NCI-H524 treated with DMSO at 0.1 percent for 48 hours (cell line): ENCODE data around the gene ZNF502.
"Not testable (repeated sequence)": the region's sequence is repeated elsewhere in the genome, so short reads cannot be mapped to it uniquely, and the experiment has no call there.

ENCODE experiments used
- DNase-seq: peaks from one replicate; lab custom pipeline; 2025; lab: John Stamatoyannopoulos, UW

The ZNF502 gene

GRCh38 chr3:44712455-44713075 lies at the start of gene ZNF502:
Gene ZNF502 (plus strand): TSS chr3:44712660. CDS start chr3:44720262, 7,602 bp downstream.
- peak; percentile 1 for DNase-seq

GRCh38 chr3:44665173-44665572 lies 47.3 kb upstream of the ZNF502 start:
- no peak for DNase-seq

GRCh38 chr3:44666346-44666745 lies 46.1 kb upstream of the ZNF502 start:
- no peak for DNase-seq

DNA sequence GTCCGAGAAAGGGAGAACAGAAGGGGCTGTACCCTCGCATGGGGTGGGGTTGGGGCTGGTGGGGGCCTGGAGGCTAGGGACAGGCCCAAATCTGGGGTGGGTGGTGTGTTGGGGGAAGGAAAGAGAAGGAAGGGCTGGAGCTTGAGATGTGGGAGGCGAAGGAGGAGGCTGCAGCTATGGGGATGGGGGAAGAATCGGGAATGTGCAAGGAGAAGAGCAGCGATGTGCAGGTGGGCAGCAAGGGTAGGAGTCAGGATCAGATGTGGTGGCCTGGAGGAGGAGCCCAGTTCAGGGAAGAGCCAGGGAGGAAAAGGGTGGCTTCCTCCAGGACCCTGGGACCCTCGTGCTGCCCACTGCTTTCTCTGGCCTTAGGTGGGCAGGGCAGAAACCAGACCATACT lies 42.7 kb upstream of the ZNF502 start:
- no peak for DNase-seq

- not testable (repeated sequence) for DNase-seq
Measured at GRCh38 chr3:44673466-44673865, 39.0 kb upstream of the ZNF502 start.

DNA sequence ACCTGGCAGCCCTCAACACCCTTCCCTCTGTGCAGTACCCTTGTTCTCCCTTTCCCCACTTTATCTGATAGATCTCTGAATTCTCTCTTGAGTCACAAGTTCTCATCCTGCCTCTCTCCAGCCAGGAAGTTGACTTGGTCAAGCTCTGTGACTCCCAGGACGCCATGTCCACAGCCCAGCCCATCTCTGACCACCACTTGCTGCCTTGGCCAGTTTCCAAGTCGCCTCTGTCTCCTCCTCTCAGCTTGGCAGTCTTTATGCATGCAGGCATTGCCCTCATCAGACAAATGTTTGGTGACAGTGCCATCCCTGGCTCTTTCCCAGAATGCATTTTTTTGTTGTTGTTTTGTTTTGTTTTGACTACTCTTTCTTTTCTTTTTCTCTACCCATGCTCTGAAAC lies 38.2 kb upstream of the ZNF502 start:
- no peak for DNase-seq

DNA sequence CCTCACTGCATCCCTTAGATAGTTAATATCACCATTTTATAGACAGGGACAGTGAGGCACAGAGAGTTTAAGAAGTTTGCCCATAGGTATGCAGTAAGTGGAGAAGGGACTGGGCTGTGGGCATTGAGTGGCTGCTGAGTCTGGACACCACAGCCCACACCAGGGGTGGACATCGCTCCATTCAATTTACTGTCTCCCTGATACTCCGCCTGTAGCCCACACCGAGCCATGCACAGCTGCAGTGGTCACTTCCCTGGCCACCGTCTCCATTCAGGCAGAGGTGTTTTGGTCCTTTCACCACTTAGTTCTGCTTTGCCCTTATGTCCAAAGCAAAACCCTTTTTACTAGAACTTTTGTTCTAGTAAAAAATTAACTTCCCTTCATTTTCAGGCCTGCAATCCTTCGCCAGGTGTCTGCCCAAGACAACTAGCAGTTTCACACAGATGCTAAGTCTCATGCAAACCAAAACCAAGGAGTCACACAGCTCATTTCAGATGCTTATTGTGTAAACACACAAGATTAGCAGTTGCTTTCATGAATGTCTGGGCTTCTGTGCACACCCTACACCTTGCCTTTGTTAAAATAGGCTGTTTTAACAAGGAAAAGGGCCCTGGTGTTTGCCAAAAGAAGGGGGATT lies 33.9 kb upstream of the ZNF502 start:
- DNase-seq: no peak

- no peak for DNase-seq
Measured at GRCh38 chr3:44680921-44681455, 31.5 kb upstream of the ZNF502 start.

DNA sequence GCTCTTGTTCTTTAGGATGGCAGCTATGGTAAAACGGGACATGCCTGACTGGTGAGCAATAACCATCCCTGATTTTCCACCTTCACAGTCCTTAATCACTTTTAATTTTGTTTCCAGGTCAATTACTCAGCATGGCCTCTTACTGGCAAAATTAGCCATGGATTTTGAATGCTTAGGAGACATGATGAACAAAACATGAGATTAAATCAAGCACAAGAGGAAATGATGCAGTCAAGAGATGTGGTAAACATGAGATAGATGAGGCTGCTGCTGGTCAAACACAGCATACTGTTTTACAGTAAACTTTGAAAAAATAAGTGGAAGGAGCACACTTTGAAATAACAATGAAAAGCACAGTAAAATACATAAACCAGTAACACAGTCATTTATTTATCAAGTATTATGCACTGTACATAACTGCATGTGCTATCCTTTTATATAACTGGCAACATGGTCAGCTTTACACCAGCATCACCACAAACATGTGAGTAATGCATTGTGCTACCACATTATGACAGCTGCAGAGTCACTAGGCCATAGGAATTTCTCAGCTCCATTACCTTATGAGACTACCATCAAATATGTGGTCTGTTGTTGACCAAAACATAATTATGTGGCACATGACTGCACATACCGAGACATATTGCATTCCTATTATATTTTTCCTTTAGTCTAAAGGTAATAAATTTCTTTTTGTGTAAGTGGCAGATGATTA lies 30.1 kb upstream of the ZNF502 start:
- DNase-seq: no peak

DNA sequence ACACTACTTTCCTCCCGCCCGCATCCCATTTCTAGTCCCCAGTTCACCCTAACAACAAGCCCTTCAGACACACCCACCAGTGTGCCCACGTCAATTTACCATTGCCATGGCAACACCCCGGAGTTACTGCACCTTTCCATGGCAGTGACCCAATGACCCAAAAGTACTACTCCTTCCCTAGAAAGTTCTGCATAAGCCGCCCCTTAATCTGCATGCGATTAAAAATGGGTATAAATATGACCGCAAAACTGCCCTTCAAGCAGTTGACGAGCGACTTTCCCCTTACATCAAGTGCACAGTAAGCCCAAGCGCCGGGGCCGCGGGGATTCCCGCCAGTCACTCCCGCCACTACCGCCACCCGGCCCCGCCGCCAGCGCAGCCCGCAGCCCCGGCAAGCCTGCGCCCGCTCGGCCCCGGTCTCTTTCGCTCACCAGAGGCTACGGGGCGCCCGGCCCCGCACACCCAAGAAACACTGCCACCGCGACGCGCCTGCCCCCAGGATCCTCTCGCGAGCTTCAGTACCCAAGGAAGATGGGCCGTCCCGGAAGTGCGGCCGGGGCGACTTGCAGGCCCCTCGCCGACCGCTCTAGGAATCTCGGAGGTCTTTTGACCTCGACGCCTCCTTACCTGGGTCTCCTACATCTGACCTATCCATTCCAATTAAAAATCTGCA lies 27.2 kb upstream of the ZNF502 start:
- peak; percentile 13 for DNase-seq

GRCh38 chr3:44687898-44688297 lies 24.6 kb upstream of the ZNF502 start:
- DNase-seq: no peak

- no peak for DNase-seq
Measured at GRCh38 chr3:44721231-44722102, 9.0 kb downstream of the ZNF502 start.

GRCh38 chr3:44722103-44722401 lies 9.6 kb downstream of the ZNF502 start:
- no peak for DNase-seq

- DNase-seq: peak; percentile 56
Measured at GRCh38 chr3:44729384-44729910, 17.0 kb downstream of the ZNF502 start, which contains the start of gene ZNF501. Gene ZNF501 (plus strand): TSS chr3:44729635. CDS start chr3:44734422, 4,787 bp downstream.

GRCh38 chr3:44734646-44735168 lies 22.2 kb downstream of the ZNF502 start:
- no peak for DNase-seq

DNA sequence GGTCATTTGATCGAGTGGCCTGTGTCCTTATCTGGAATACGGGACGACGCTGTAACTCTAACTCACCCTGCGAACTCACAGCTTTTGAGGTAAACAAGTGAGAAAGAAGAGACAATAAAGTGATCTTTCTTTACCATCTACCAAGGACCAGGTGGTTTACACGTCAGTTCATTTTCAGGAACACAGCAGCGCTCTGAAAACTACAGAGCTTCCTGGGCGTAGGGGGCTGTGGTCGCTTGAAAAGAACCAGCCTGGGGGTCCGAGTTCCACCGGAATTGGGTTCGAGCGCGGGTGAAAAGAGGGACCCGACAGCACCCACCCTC lies 48.6 kb downstream of the ZNF502 start:
- DNase-seq: no peak

DNA sequence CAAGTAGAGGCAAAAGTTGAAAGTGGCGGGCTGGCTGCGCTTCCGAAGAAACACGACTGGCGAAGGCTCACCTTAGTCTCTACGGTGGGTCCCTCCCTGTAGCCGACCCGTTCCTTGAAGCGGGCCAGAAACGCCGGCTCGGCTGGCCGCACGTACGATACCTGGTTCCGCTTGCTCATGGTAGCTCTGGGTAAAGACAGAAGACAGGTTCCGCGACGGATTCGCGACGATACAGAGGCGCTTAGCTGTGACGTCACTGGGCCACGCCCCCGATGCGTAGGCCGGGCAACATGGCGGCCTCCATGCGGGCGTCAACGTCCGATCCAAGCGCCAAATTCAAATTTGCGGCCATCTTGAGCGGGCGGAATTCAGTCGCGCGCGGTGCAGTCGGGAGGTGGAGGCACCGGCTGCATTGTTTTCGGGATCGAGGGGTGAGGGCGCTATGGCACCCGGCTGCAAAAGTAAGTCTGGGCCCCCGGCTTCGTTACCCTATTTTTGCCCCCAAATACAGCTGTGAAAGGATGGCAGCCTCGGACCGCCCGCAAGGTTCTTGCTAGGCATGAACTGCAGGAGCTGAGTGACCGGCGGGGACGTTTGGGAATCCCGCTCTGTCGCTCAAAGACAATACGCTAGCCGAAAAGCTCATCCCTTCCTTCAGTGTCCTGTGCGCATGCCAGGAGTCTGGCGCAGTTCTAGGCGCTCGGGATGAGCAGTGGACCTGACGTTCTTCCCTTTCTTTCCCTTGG lies 49.1 kb downstream of the ZNF502 start, which contains the start of the genes KIAA1143 and KIF15:
Gene KIAA1143, minus strand, starts transcription at position 196 of the 746 bp plus-strand sequence. Its CDS starts 17 bp downstream, at position 179.
Gene KIF15, plus strand, starts transcription at position 371 of the 746 bp plus-strand sequence. Its CDS starts 72 bp downstream, at position 443.
- DNase-seq: peak; percentile 71

- no peak for DNase-seq
Measured at GRCh38 chr3:44762170-44762677, 49.8 kb downstream of the ZNF502 start.

GRCh38 chr3:44762690-44763089 lies 50.2 kb downstream of the ZNF502 start:
- no peak for DNase-seq

DNA sequence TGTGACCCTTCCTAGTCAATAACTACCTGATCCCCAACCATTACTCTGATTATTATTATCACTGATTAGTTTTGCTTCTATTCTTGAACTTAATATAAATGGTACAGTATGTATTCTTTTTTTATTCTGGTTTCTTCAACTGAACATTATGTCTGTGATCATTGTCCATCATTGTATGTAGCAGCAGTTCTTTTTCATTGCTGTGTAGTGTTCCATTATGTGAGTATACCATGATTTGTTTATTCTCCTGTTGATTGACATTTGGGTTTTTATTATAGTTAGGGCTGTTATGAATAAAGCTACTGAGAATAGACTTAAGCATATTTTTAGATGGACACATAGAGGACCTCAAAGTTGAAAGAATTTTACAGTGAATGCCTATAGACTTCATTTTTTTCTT lies 51.8 kb downstream of the ZNF502 start:
- DNase-seq: no peak
